ENCODE results near the gene ANO2.

DNA sequence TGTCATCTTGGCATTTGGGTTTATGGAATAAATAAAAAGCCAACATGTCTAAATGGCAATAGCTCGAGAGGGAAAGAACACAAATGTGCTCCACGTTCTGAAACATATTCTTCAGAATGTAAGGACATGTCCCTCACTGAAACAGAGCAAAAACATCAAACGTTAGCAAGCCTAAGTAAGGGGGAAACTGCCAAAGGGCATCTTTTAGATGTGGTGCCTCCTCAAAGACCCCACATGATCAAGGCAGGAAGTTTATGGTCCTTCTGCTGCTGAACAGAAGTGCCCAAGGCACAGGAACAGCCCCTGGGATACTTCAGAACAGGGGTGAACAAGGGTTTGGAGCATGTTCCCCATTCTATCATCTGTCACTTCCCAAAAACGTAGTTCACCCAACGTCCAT lies 227.0 kb downstream of the ANO2 start:
- TF ChIP-seq, protein P1, sequence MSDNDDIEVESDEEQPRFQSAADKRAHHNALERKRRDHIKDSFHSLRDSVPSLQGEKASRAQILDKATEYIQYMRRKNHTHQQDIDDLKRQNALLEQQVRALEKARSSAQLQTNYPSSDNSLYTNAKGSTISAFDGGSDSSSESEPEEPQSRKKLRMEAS (IDR thresholded peaks at IDR 0.05; ENCODE audit: insufficient read depth, insufficient read length), result no peak
- TF ChIP-seq JUN (IDR thresholded peaks at IDR 0.05; ENCODE audit: borderline replicate concordance, insufficient read depth, insufficient read length, low read depth) (no peak), POLR2A (IDR thresholded peaks at IDR 0.05; ENCODE audit: low read depth, low read length) (no peak)
